WERI-Rb-1 (cell line): ENCODE data around the gene GRIP2.

Experiments
- DNase-seq: peaks from one replicate; pipeline ENCODE4 v3.0.0-alpha.2; 2020
- H3K27ac ChIP-seq: fragments of 250-450 bp; sonication (Bioruptor Pico); 2 replicates; pipeline ENCODE4 v1.5.1; 2020; ENCODE audit warnings: mild to moderate bottlenecking, moderate library complexity
- H3K27me3 ChIP-seq: fragments of 250-450 bp; sonication (Bioruptor Pico); 2 replicates; pipeline ENCODE4 v1.5.1; 2021; ENCODE audit warnings: mild to moderate bottlenecking, low read depth, moderate library complexity; ENCODE audit not compliant: insufficient read depth, severe bottlenecking
- H3K36me3 ChIP-seq: fragments of 250-450 bp; sonication (Bioruptor Pico); 2 replicates; pipeline ENCODE4 v1.5.1; 2020; ENCODE audit warnings: mild to moderate bottlenecking, moderate library complexity
- H3K4me3 ChIP-seq: 2 replicates; pipeline ENCODE4 v1.5.1; 2011; ENCODE audit warnings: low read depth, mild to moderate bottlenecking, control low read depth, low read length
- H3K9me3 ChIP-seq: fragments of 250-450 bp; sonication (Bioruptor Pico); 2 replicates; pipeline ENCODE4 v1.5.1; 2021; ENCODE audit warnings: mild to moderate bottlenecking, moderate library complexity; ENCODE audit not compliant: severe bottlenecking
- CTCF ChIP-seq: IDR thresholded peaks from 2 replicates; pipeline ENCODE4 v1.5.1; 2011; ENCODE audit warnings: low read depth, mild to moderate bottlenecking, control low read depth, inconsistent platforms, low read length

The GRIP2 gene

GRCh38 chr3:14539742-14540491, at the start of gene GRIP2:
TSS of gene GRIP2 (minus strand) at chr3:14540342. CDS start at chr3:14540308, 34 bp downstream.
- no peak for TF ChIP-seq CTCF
- no peak for DNase-seq
- H3K4me3 ChIP-seq, result no peak within 1 kb of the TSS
- H3K9me3 ChIP-seq, result no peaks in the 10 kb centered on the region
- no peaks in the 10 kb centered on the region for H3K27me3 ChIP-seq
- H3K36me3 ChIP-seq, result no peaks in the 10 kb centered on the region
- H3K27ac ChIP-seq, result no peak within 1 kb of the TSS

DNA sequence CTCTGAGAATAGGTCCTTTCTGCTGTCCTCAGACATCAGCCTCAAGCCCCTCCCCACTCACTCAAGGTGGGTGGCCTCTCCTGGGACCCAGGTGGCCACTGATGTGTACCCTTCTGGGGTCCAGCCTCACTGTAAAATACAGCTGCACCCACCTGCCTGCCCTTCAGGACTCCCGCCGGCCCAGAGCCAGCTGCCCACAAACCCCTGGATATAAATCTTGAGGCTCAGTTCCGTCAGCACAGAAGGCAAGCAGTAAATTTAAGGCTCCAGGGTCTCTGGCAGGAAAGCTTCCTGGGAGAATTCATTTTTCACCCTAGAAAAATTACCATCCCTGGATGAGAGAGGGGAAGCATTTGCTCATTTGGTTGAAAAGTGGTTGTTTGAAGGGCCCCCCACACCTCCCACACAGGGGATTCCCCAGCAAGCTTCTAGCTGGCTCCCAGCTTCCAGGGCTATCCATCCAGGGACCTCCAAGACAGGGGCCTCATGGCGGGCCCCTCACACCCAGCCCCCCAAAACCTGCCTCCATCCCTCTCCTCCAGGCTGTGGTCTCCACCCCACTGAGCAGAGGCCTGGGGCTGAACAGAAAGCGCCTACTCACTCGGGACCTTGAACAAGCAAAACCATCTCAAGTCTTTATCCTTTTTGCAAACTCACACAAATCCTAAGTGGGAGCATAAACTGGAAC, 48.4 kb upstream of the GRIP2 start:
- no peaks in the 10 kb centered on the region for H3K27me3 ChIP-seq

GRCh38 chr3:14587740-14588360, 47.7 kb upstream of the GRIP2 start:
- Histone ChIP-seq H3K27me3 (no peaks in the 10 kb centered on the region), H3K36me3 (no peaks in the 10 kb centered on the region), H3K4me3 (no peak overlapping the region), H3K9me3 (no peaks in the 10 kb centered on the region), H3K27ac (no peak overlapping the region)
- no peak for TF ChIP-seq CTCF
- no peak for DNase-seq

More for the DNA sequence above, 48.4 kb upstream of the GRIP2 start:
- no peak for TF ChIP-seq CTCF
- DNase-seq, result no peak
- Histone ChIP-seq H3K9me3 (no peaks in the 10 kb centered on the region), H3K4me3 (no peak overlapping the region), H3K36me3 (no peaks in the 10 kb centered on the region), H3K27ac (no peak overlapping the region)

DNA sequence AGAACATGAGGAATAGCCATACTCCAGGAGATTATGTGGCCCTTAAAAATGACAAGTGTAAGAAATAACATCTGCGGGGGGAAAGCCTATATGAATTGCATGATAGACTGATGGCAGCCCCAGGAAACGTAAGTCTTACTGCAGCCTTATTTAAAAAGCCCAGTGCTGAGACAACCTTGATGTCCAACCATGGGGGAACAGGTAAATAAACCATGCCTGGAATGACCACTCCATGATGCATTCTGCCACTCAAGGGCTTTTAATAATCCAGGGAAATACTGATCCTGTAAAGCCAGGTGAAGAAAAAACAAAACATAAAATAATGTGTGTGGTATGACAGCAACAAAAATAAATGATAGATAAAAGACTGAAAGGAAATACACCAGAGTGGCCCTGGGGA, 46.5 kb upstream of the GRIP2 start:
- Histone ChIP-seq H3K9me3 (no peaks in the 10 kb centered on the region), H3K36me3 (no peaks in the 10 kb centered on the region), H3K27ac (no peak overlapping the region), H3K27me3 (no peaks in the 10 kb centered on the region), H3K4me3 (no peak overlapping the region)
- no peak for DNase-seq
- TF ChIP-seq CTCF, result no peak

DNA sequence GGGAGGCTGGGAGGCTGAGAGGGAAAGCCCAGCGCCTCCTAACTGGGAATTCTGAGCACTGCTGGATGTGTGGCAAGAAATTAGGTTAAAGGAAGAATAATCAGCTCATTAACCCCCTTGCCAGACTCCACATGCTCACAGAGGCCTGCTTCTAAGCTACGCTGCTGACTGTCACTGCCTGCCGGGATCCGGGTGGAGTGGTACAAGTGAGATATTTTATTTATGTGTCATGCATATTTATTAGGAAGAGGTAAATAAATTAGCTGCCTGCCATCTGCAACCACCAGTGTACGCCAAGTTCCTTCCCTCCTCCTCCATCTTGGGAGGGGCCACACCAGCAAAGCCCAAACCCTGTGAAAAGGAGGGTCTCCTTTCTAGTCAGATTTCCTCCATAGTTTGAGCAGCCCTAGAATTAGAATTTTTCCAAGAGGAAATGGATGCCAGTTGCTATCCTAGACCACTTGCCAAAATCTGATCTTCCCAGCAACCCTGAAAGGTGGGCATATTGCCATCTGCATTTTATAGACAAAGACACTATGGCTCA, 43.5 kb upstream of the GRIP2 start:
- H3K27me3 ChIP-seq, result no peaks in the 10 kb centered on the region
- no peak overlapping the region for H3K27ac ChIP-seq
- no peak for DNase-seq
- H3K9me3 ChIP-seq, result no peaks in the 10 kb centered on the region
- H3K36me3 ChIP-seq, result no peaks in the 10 kb centered on the region
- no peak overlapping the region for H3K4me3 ChIP-seq
- no peak for TF ChIP-seq CTCF
